Central memory CD4-positive, alpha-beta T cell (primary cell): ENCODE data around the gene ZER1.
"Not testable (repeated sequence)": the region's sequence is repeated elsewhere in the genome, so short reads cannot be mapped to it uniquely, and the experiment has no call there.

ENCODE experiments used
- DNase-seq: peaks from one replicate; pipeline ENCODE4 v3.0.0; 2022
- total RNA-seq, 3 experiments: gene quantifications; one replicate each; lab custom pipeline; 2026; lab: John Stamatoyannopoulos, UW

ZER1 gene
- 23.7 to 70.7 (median 47.1) reads per million in 3 experiments for total RNA-seq

GRCh38 chr9:128771745-128772519 lies at the start of gene ZER1:
Gene ZER1 (minus strand): TSS chr9:128771927. CDS start chr9:128755565, 16,362 bp downstream.
- DNase-seq, result peak; percentile 91

DNA sequence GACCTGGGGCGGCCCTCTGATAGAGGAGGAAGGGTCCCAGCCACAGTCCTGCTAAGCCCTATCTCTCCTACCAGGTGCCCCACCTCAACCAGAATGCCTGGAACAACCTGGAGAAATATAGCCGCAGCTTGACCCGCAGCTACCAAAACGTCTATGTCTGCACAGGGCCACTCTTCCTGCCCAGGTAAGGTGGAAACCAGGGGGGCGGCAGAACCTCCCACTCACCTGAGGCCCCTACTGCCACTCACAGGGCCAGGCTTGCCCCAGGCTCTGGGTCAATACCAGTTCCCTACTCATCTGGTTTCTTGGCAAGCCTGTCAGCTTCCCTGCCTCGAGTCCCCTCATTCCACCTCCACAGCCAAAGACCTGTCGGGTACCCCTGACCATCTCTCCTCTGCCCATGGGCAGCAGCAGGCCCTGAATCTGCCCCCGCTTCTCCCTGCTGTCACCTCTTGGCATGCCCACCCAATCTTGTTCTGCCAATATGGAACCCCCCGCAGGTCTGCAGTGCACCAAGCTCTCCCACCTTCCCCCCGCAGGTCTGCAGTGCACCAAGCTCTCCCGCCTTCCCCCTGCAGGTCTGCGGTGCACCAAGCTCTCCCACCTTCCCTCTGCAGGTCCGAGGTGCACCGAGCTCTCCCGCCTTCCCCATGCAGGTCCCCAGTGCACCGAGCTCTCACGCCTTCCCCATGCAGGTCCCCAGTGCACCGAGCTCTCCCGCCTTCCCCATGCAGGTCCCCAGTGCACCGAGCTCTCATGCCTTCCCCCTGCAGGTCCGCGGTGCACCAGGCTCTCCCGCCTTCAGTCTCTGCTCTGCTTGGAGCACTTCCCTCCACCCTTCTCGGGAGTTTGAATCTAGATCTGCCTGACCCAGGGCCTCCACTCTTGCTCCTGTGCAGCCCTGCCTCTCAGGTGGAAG lies 49.2 kb upstream of the ZER1 start:
- DNase-seq, result no peak

- DNase-seq, result no peak
These were observed 48.3 kb upstream of the ZER1 start for GRCh38 chr9:128819716-128820664.

GRCh38 chr9:128818839-128819715 lies 47.4 kb upstream of the ZER1 start:
- DNase-seq, result peak; percentile 41

DNA sequence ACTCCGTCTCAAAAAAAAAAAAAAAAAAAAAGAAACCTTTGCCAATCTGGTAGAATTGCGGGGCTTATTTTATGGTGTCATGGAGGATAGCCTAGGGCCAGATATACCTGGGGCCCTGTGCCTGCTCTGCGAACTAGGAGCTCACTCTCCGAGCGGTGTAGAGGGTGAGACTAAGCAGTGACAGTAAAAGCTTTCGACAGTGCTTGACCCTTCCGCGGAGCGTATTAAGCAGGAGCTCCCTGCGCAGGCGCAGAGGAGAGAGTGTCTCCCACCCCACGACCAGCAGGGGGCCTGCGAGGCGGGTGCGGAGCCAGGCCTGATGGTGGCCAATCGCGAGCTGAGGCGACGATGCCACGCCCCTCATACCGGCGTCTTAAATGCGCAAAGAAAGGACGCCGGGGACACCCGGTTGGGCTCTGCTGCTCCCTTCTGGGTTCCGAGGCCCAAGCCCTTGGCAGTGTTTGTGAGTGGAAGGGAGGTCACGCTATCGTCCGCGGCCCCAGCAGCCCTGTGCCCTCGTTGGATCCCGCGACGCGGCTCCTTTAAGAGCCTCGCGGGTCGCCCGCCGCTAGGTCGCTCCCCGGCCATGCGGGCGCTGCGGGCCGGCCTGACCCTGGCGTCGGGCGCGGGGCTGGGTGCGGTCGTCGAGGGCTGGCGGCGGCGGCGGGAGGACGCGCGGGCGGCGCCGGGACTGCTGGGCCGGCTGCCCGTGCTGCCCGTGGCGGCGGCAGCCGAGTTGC lies 46.5 kb upstream of the ZER1 start, which contains the start of gene ENDOG:
ENDOG (plus strand) TSS at position 402 of the 740 bp plus-strand sequence; CDS start at position 587, 185 bp downstream.
- DNase-seq, result peak; percentile 95

- no peak for DNase-seq
These were observed 39.1 kb upstream of the ZER1 start for GRCh38 chr9:128810873-128811272.

- no peak for DNase-seq
These were observed 38.1 kb upstream of the ZER1 start for GRCh38 chr9:128809831-128810230.

GRCh38 chr9:128809036-128809599 lies 37.4 kb upstream of the ZER1 start:
- no peak for DNase-seq

- no peak for DNase-seq
These were observed 36.8 kb upstream of the ZER1 start for GRCh38 chr9:128808543-128808942.

GRCh38 chr9:128807827-128808226 lies 36.1 kb upstream of the ZER1 start:
- no peak for DNase-seq

GRCh38 chr9:128805661-128806060 lies 33.9 kb upstream of the ZER1 start:
- no peak for DNase-seq

GRCh38 chr9:128802482-128802881 lies 30.8 kb upstream of the ZER1 start:
- DNase-seq, result no peak

DNA sequence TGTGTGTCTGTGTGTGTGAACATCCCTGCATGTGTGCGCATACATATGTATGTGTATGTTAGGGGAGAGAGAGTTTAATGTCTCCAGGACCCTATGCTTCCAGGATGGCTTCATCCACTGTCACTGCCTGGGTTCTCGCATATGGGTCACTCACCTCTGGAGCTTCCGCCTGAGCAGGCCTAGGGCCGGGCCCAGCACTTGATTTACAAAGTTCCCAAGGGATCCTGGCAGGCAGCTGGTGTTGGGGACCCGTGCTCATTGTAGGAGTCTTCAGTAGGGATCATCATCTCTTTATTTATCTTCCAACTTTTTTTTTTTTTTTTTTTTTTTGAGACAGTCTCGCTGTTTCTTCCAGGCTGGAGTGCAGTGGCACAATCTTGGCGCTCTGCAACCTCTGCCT lies 28.3 kb upstream of the ZER1 start:
- no peak for DNase-seq

DNA sequence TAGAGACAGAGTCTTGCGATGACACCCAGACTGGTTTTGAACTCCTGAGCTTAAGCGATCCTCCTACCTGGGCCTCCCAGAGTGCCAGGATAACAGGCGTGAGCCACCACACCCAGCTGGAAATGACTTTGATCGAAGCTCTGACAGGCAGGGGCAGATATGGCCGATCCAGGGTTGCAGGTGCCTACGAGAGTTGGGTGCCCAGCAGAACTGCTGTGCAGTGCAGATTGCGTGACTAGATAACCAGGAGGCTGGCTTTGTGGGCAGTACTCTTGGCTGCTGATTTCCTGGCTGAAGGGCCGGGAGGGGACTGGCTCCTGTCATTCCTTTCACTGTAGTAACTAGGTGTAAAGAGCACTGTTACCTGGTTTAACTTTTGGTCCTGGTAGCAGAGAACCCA lies 27.2 kb upstream of the ZER1 start:
- DNase-seq, result no peak

- DNase-seq, result not testable (repeated sequence)
These were observed 23.2 kb upstream of the ZER1 start for GRCh38 chr9:128794961-128795360.

DNA sequence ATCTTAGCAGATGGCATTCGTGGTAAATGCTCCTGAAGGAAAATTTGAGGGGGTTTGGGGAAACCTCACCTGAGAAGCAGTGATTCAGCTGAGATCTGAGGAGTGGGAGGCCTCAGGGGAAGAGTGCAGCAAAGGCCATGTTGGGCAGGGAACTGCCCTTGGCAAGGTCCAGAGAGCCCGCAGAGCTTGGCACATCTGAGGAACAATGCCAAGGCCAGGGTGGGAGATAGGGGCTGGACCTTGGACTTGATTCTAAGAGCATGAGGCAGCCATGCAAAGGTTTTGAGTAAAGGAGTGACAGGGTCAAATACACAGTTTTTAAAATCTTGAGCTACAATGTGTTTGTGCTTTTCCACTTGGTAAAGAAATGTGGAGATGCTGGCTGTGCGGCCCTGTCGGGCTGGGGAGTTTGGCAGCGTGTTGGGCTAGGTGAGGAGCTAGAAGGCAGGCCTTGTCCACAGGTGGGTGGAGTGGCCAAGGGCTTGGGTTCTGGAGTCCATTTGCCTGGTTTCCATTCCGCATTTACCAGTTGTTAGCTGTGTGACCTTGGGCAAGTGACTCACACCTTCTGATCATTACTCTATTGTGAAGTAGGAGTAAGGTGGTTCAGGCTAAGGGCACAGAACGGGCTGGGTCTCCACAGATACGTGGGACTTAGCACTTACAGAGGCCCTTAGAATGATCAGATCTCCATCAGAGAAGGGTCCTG lies 21.4 kb upstream of the ZER1 start:
- no peak for DNase-seq

GRCh38 chr9:128792134-128792533 lies 20.4 kb upstream of the ZER1 start:
- no peak for DNase-seq

GRCh38 chr9:128790536-128790935 lies 18.8 kb upstream of the ZER1 start:
- DNase-seq, result no peak

DNA sequence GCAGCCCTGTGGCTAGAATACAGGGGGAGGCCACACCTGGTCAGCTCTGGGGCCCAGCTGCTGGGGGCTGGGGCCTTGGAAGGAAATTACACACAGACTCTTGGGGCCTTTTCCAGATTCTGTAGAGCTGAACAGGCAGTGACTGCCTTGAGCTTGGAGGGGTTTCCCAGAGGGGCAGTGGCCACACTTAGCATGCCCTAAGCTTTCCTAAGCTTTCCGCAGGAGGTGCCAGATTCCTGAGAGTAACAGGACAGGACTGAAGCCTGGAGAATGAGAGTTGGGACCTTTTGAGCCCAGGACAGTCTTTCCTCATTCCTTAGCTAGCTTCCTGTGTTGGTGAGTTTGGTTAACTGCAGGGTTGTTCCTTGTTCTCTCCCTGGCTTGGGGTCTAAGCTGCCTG lies 16.7 kb upstream of the ZER1 start:
- no peak for DNase-seq

GRCh38 chr9:128787659-128788058 lies 15.9 kb upstream of the ZER1 start:
- DNase-seq, result peak; percentile 3
